K562 (cell line): ENCODE data around the gene CCN6. TPM values are rescaled to one million over a fixed set of nuclear protein-coding genes. Genes with fewer than 3 reads are reported as not detected.

Source experiments
- ATAC-seq: fragments of 200-7000 bp; cut with Tn5 transposase; 3 replicates; pipeline ENCODE4 v1.9.1; 2020; ENCODE audit warnings: moderate library complexity
- BruUV-seq: library from RNA; stranded (reverse); fragments of 400-500 nt; replicated peaks from 2 replicates; lab custom pipeline; 2021; lab: Mats Ljungman, UMichigan
- CTCF ChIA-PET: fragments of 300-600 bp; formaldehyde crosslinking; extraction: SDS; loops from one replicate; lab custom pipeline; 2021; ENCODE audit warnings: low intra/inter-chr PET ratio; lab: Yijun Ruan, JAX
- POLR2A ChIA-PET: fragments of 300-600, 350-650 bp; sonication (Branson Sonifier 250); formaldehyde crosslinking; extraction: SDS; loops from one replicate; lab custom pipeline; 2021; ENCODE audit warnings: antibody characterized with exemption, inconsistent platforms; lab: Yijun Ruan, JAX
- DNase-seq, 4 experiments: peaks; one replicate each; pipeline versions ENCODE4 v3.0.0 to v3.0.0-alpha.2; 2011 to 2018; ENCODE audit warnings: low spot score in 3 of 4, mixed read lengths in 3 of 4; ENCODE audit errors: extremely low read depth in 1 of 4
- FAIRE-seq: peaks from 2 replicates; lab custom pipeline; 2011; peaks lifted over from hg19 to GRCh38; lab: Jason Lieb, UNC
- H2AFZ ChIP-seq: 2 replicates; pipeline ENCODE4 v1.6.0; 2011; ENCODE audit warnings: low read depth, low read length, control low read depth, inconsistent platforms
- H3K27ac ChIP-seq: fragments of 200-600 bp; 3 replicates; pipeline ENCODE4 v1.8.0; 2011; ENCODE audit warnings: low read depth, mild to moderate bottlenecking, control low read depth, inconsistent platforms, low read length, moderate library complexity, mixed read lengths; ENCODE audit errors: extremely low read depth
- H3K27me3 ChIP-seq, 2 experiments: fragments of 300-600 bp in 1 of 2; 2 replicates in 1 of 2; 3 replicates in 1 of 2; pipeline versions ENCODE4 v1.6.0 to v1.8.0; 2011; ENCODE audit warnings: inconsistent platforms in 2 of 2, low read length in 2 of 2, mild to moderate bottlenecking in 1 of 2, mixed read lengths in 1 of 2, moderate library complexity in 1 of 2; ENCODE audit not compliant: control insufficient read depth in 2 of 2, insufficient read depth in 2 of 2
- H3K36me3 ChIP-seq: fragments of 300-600 bp; 3 replicates; pipeline ENCODE4 v1.8.0; 2011; ENCODE audit warnings: mild to moderate bottlenecking, low read length, inconsistent platforms; ENCODE audit not compliant: control insufficient read depth, insufficient read depth
- H3K4me1 ChIP-seq, 2 experiments: fragments of 200-600 bp in 1 of 2; replicated peaks in 1 of 2; 2 replicates in 1 of 2; 3 replicates in 1 of 2; pipeline versions ENCODE4 v1.5.1 to v1.8.0; 2011; ENCODE audit warnings: inconsistent platforms in 2 of 2, low read length in 2 of 2, mild to moderate bottlenecking in 1 of 2, mixed read lengths in 1 of 2, moderate library complexity in 1 of 2; ENCODE audit not compliant: control insufficient read depth in 2 of 2, insufficient read depth in 2 of 2
- H3K4me2 ChIP-seq: 2 replicates; pipeline ENCODE4 v1.6.1; 2011; ENCODE audit warnings: low read length, control low read depth, inconsistent platforms, mixed read lengths; ENCODE audit not compliant: insufficient read depth
- H3K4me3 ChIP-seq: fragments of 200-600 bp; sonication (generic), shearing (Covaris generic); 2 replicates; pipeline ENCODE4 v1.5.1; 2016; ENCODE audit warnings: control low read depth, inconsistent platforms
- H3K79me2 ChIP-seq: fragments of 200-600 bp; 3 replicates; pipeline ENCODE4 v1.8.0; 2011; ENCODE audit warnings: low read length, inconsistent platforms; ENCODE audit not compliant: control insufficient read depth, insufficient read depth
- H3K9ac ChIP-seq, 2 experiments: 2 replicates each; pipeline versions ENCODE4 v1.6.0 to v1.6.1; 2011; ENCODE audit warnings: low read depth in 2 of 2, low read length in 2 of 2, control low read depth in 1 of 2, inconsistent platforms in 1 of 2, mild to moderate bottlenecking in 1 of 2, mixed read lengths in 1 of 2; ENCODE audit not compliant: insufficient read depth in 1 of 2
- H3K9me1 ChIP-seq: one replicate; pipeline ENCODE4 v1.6.0; 2011; ENCODE audit warnings: inconsistent platforms, mild to moderate bottlenecking, low read length, moderate library complexity; ENCODE audit not compliant: control insufficient read depth, insufficient read depth
- H3K9me3 ChIP-seq: replicated peaks from 2 replicates; pipeline ENCODE4 v1.5.1; 2011; ENCODE audit warnings: low read depth, low read length, inconsistent platforms; ENCODE audit not compliant: control insufficient read depth, insufficient read depth
- H4K20me1 ChIP-seq: replicated peaks from 2 replicates; pipeline ENCODE4 v1.6.1; 2011; ENCODE audit warnings: low read length, inconsistent platforms, mixed read lengths; ENCODE audit not compliant: control insufficient read depth, insufficient read depth
- C11orf30 ChIP-seq: fragments of 450-650 bp; IDR thresholded peaks from 2 replicates; pipeline ENCODE4 v1.6.1; 2016; ENCODE audit warnings: low read depth, mild to moderate bottlenecking
- CEBPB ChIP-seq: fragments of 450-650 bp; IDR thresholded peaks from 2 replicates; pipeline ENCODE4 v1.6.1; 2016; ENCODE audit warnings: missing genetic modification characterization, missing compliant biosample characterization
- CREM ChIP-seq: IDR thresholded peaks from 2 replicates; pipeline ENCODE4 v1.6.1; 2014; ENCODE audit warnings: antibody characterized with exemption, low read depth
- FOXA1 ChIP-seq: fragments of 450-650 bp; IDR thresholded peaks from 2 replicates; pipeline ENCODE4 v1.6.1; 2016; ENCODE audit warnings: mild to moderate bottlenecking, borderline replicate concordance
- HNRNPUL1 ChIP-seq: fragments of 200-400 bp; formaldehyde crosslinking; IDR thresholded peaks from 2 replicates; pipeline ENCODE4 v1.6.1; 2017; ENCODE audit warnings: low read length
- KDM5B ChIP-seq: fragments of 200-600 bp; sonication (generic); IDR thresholded peaks from 2 replicates; pipeline ENCODE4 v1.6.1; 2012; ENCODE audit warnings: low read depth, mild to moderate bottlenecking, moderate library complexity, low read length, control low read depth, inconsistent platforms; ENCODE audit not compliant: insufficient replicate concordance
- NUFIP1 ChIP-seq: fragments of 450-650 bp; IDR thresholded peaks from 2 replicates; pipeline ENCODE4 v1.6.1; 2018; ENCODE audit not compliant: partially characterized antibody
- POLR2AphosphoS5 ChIP-seq: IDR thresholded peaks from 2 replicates; pipeline ENCODE4 v1.6.1; 2011; ENCODE audit warnings: mild to moderate bottlenecking, low read depth, low read length, moderate library complexity; ENCODE audit not compliant: control insufficient read depth, insufficient read depth
- PRMT5 ChIP-seq: sonication (generic); formaldehyde crosslinking; IDR thresholded peaks from 2 replicates; pipeline ENCODE4 v1.5.0; 2020; ENCODE audit warnings: missing genetic modification reagents
- SMAD3 ChIP-seq: fragments of 450-650 bp; formaldehyde crosslinking; conservative IDR thresholded peaks from 2 replicates; pipeline ENCODE4 v1.4.0; 2020; ENCODE audit warnings: mild to moderate bottlenecking
- XRCC3 ChIP-seq: fragments of 450-650 bp; IDR thresholded peaks from 2 replicates; pipeline ENCODE4 v1.6.1; 2017; ENCODE audit warnings: mild to moderate bottlenecking, moderate library complexity
- ZNF282 ChIP-seq: sonication (generic); formaldehyde crosslinking; IDR thresholded peaks from 2 replicates; pipeline ENCODE4 v1.8.1; 2023; ENCODE audit warnings: missing genetic modification reagents
- ZNF316 ChIP-seq: fragments of 450-650 bp; IDR thresholded peaks from 2 replicates; pipeline ENCODE4 v1.6.1; 2016
- ZNF75A ChIP-seq: fragments of 450-650 bp; formaldehyde crosslinking; IDR thresholded peaks from 2 replicates; pipeline ENCODE4 v1.4.0; 2020; ENCODE audit warnings: mild to moderate bottlenecking
- WGBS: fragments of 100-300 bp; shearing (Covaris generic); methylation state at CpG from one replicate; pipeline ENCODE4 v1.1.6; 2016; ENCODE audit warnings: low coverage, mixed read lengths; ENCODE audit not compliant: insufficient coverage; ENCODE audit errors: missing lambda C conversion rate; 5-methylcytosine and 5-hydroxymethylcytosine counted together
- in situ Hi-C: fragments of 300-500 bp; cut with MboI; formaldehyde crosslinking; loops from 4 replicates; pipeline ENCODE4 v1.15.0; 2018; ENCODE audit warnings: inconsistent platforms, mixed read lengths
- intact Hi-C: fragments of 100-400 bp; cut with micrococcal nuclease; formaldehyde crosslinking; loops from 2 replicates; pipeline ENCODE4 v1.14.2; 2022
- polyA plus RNA-seq, 8 experiments: library from polyadenylated mRNA; depleted of rRNA in 4 of 8; stranded (reverse) in 5 of 8; unstranded in 3 of 8; fragments of >200 nt; fragmentation: Nextera tagmentation in 2 of 8; fragmentation: Illumina TruSeq in 1 of 8; extraction: Ambion mirVana in 2 of 8; extraction: Trizol in 1 of 8; gene quantifications; 2 replicates each; pipeline versions ENCODE4 v1.2.1 to v1.2.3, GENCODE V29; 2011 to 2014; ENCODE audit warnings: inconsistent platforms in 1 of 8, missing spikeins in 1 of 8
- total RNA-seq, 7 experiments: library from RNA; depleted of rRNA in 6 of 7; stranded (reverse); fragments of >200 nt in 6 of 7; fragmentation: Illumina TruSeq in 2 of 7; extraction: Trizol in 2 of 7; gene quantifications; 2 replicates each; pipeline versions ENCODE4 v1.2.1 to v1.2.3, GENCODE V29; 2011 to 2021; ENCODE audit warnings: low replicate concordance in 1 of 7

The CCN6 gene
- total and polyA plus RNA-seq, 9 of the 15 experiments (the other 6 are each of a cell fraction or from before 2014, with no cell fraction given), result 0.04 to 0.62 (median 0.21) TPM; not detected in 2

DNA sequence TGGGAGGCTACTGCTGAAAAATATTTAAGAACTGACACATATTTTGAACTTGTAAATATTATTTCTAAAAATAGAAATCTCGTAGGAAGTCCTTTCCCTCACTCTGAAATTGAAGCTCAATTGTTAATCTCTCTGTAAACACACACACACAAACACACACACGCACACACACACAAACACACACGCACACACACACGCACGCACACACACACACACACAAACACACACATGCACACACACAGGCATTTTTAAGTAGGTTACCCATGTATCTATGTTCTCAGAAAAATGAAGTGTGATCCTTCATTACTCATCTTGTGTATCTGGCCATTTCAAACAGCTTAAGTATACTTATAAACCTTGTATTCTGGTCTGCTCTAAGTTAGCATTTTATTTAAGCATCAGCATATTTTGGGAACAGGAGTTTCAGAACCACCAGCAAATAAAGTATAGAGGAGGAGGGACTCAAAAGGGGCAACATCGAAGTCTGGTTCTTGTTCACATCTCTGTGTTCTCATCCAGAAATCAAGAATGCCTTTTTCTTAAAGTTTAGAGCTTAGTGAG is 11.6 kb downstream of the CCN6 start:
- peak; percentile 71 for TF ChIP-seq ZNF316
- no peak for TF ChIP-seq ZNF282
- TF ChIP-seq C11orf30, result peak; percentile 34
- Histone ChIP-seq H3K4me1 (no peaks in the 10 kb centered on the region), H3K4me3 (no peak overlapping the region), H3K36me3 (no peaks in the 10 kb centered on the region; the same call in 2 of the 3 replicates), H2AFZ (no peak overlapping the region), H3K9me1 (no peaks in the 10 kb centered on the region), H3K27me3 (peaks cover 0 to 4% of the 10 kb centered on the region in 2 experiments; a peak in 2 of 5 replicates), H4K20me1 (no peaks in the 10 kb centered on the region), H3K9me3 (no peaks in the 10 kb centered on the region), H3K27ac (no peak overlapping the region), H3K9ac (no peak overlapping the region), H3K79me2 (no peaks in the 10 kb centered on the region), H3K4me2 (no peak overlapping the region)
- FAIRE-seq, result peak; percentile 26
- no TSS peak for BruUV-seq
- intact Hi-C loops (loop anchor here (5.0 kb wide), 1 partner anchor 97 kb away; no protein-coding TSS in a partner anchor), in situ Hi-C loops (no loop called here)
- CTCF ChIA-PET, result no interaction called here
- no peak for DNase-seq
- no peak for ATAC-seq
- 12% methylated on average over 4 of the region's 6 CpGs for WGBS
- POLR2A ChIA-PET, result interaction anchor here (1.2 to 2.0 kb wide), 2 partner anchors 11 to 15 kb away, joined by 4 to 10 read pairs; partner anchors contain the start of gene CCN6

DNA sequence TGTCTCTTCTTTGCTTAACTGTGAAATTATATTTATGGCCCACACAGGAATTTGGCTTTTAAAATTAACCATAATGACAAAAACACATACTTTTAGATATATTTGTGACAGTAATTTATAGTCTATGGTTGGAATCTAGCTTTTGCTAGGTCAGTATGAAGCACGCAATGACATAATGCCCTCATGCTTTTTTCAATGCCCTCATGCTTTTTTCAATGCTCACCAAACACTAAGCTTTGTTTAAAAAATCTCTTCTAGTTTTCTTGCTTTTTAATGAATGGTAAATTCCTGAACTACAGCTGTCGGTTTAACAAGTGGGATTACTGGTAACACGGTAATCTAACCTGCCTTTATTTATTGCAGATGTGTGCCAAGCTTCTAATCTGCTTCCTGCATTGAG is 12.7 kb downstream of the CCN6 start:
- no peak overlapping the region for H3K9ac ChIP-seq
- H3K9me1 ChIP-seq, result no peaks in the 10 kb centered on the region
- no TSS peak for BruUV-seq
- in situ Hi-C loops (no loop called here), intact Hi-C loops (loop anchor here (5.0 kb wide), 1 partner anchor 96 kb away; no protein-coding TSS in a partner anchor)
- no peaks in the 10 kb centered on the region for H3K9me3 ChIP-seq
- no peaks in the 10 kb centered on the region for H3K4me1 ChIP-seq
- CTCF ChIA-PET, result no interaction called here
- no peak overlapping the region for H3K4me3 ChIP-seq
- POLR2A ChIA-PET, result no interaction called here
- no peak overlapping the region for H3K4me2 ChIP-seq
- no peaks in the 10 kb centered on the region for H4K20me1 ChIP-seq
- TF ChIP-seq NUFIP1 (no peak), HNRNPUL1 (no peak), CEBPB (no peak), C11orf30 (no peak), ZNF75A (no peak), POLR2AphosphoS5 (no peak), PRMT5 (CRISPR knock-in tag) (no peak), FOXA1 (no peak), SMAD3 (no peak), CREM (no peak), XRCC3 (no peak), KDM5B (no peak)
- FAIRE-seq (no peak), DNase-seq (no peak), ATAC-seq (no peak)
- H3K27me3 ChIP-seq, result no peaks in the 10 kb centered on the region; a peak in 2 of 5 replicates
- H2AFZ ChIP-seq, result no peak overlapping the region
- peaks cover 6% of the 10 kb centered on the region; the same call in 2 of the 3 replicates for H3K36me3 ChIP-seq
- H3K79me2 ChIP-seq, result no peaks in the 10 kb centered on the region
- WGBS, result 25% methylated on average over 3 of the region's 3 CpGs
- no peak overlapping the region for H3K27ac ChIP-seq
